Measurements from ENCODE around the gene PSMA5.

PSMA5 gene

GRCh38 chr1:109367626-109368025 is 58.6 kb downstream of the PSMA5 start:
- DNase-seq: no peak

DNA sequence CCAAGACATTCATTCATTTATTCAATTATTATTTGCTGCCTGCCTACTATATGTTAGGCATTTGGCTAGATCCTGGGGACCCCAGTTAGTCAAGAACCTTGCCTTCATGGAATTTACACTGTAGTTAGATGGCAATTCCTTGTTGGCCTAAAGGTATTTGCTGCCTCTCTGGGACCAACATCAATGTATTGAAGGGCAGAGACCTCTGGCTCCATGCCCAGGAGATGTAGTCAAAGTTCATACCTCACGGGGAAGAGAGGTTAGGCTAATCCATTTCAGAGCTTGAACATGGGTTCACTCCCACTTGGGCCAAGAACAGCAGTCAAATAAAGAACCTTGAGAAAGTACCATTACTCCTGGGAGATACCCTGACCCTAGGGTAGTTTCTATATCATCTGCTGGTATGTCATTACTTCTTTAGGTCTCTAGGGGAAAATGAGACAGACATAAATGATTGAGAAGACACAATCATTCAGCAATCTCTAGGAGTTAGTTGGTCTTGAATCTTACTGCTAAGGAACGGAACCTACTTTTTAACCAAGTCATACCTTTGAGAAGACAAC is 60.5 kb downstream of the PSMA5 start:
- DNase-seq: no peak

- no peak for DNase-seq
These were observed 64.6 kb downstream of the PSMA5 start for GRCh38 chr1:109361649-109362048.

- no peak for DNase-seq
These were observed 65.2 kb downstream of the PSMA5 start for GRCh38 chr1:109361069-109361468.

DNA sequence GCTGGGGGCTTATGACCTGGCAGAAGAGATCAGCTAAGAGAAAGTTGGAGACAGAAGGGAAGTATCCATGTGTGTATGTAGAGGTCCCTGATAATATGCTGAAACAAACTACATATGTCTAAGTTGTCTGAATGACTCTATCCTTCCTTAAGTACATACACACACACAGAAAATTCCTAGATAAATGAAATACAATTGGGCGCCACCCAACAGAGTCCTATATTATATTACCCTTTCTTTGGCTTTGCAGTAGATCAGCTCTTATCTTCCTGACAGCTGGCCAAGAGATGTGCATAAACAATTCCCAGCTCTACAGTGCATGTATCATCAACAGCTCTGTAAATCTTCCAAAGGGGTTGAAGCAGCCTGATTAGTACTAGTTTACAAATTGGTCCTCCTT is 68.6 kb downstream of the PSMA5 start:
- DNase-seq: no peak

DNA sequence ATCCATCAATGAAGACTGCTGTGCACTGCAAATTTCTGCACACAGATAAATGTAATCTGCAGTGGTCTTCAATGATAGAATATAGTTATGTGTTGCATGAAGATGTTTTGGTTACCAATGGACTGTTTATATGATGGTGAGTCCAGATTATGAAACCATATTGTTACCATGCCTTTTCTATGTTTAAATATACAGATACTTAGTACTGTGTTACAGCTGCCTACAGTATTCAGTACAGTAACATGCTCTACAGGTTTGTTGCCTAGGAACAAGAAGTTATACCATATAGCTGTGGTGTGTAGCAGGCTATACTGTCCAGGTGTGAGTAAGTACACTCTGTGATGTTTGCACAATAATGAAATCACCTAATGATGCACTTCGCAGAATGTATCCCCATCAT is 69.3 kb downstream of the PSMA5 start:
- no peak for DNase-seq

GRCh38 chr1:109356505-109356904 is 69.7 kb downstream of the PSMA5 start:
- DNase-seq: no peak

- DNase-seq: no peak
These were observed 71.3 kb downstream of the PSMA5 start for GRCh38 chr1:109354929-109355328.

- DNase-seq: no peak
These were observed 74.8 kb downstream of the PSMA5 start for GRCh38 chr1:109351457-109351856.

DNA sequence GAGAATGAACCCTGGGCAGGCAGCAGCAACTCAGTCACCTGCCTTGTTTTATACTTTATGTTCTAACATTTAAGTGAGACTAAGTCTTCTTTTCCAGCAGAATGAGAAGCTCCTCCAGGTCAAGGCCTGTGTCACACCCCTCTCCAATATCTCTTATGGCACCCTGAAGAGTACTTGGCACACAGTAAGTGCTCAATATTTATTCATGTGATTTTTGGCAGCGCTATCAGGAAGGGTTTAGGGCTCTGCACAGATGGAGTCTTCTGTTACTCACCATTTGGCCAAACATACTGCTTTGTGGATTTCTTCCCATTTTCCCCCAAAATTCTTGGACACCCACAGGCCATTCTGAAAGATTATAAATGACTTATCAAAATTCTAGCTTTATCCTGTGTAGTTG is 75.6 kb downstream of the PSMA5 start:
- DNase-seq: no peak

DNA sequence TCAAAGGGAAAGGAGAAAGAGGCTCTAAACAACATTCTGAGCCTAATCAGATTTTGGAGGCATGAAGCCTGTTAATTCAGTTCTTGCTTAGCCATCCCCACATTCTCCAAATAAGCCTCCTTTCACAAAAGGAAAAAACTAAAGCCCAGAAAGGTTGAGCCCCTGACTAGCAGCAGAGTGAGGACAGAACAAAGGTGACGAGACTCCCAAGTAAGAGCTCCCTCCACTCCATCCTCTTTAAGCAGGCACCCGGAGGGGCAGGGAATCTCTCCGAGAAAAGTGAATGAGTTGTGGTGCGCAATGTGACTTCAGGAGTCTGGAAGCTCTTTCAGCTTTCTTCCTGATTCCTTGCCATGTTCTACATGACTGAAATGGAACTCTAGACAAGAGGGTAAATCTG is 76.1 kb downstream of the PSMA5 start:
- DNase-seq: no peak
